ENCODE measurements around the gene KRIT1.

- TF ChIP-seq POLR2AphosphoS5 (IDR thresholded peaks at IDR 0.05; ENCODE audit: low read depth, low read length): no peak
- TF ChIP-seq POLR2A (IDR thresholded peaks at IDR 0.05; ENCODE audit: low read depth, low read length): no peak
- TF ChIP-seq TAF1 (IDR thresholded peaks at IDR 0.05; ENCODE audit: low read depth, low read length): no peak
- TF ChIP-seq SPI1 (IDR thresholded peaks at IDR 0.05; ENCODE audit: low read depth, low read length): no peak
These were observed 95.9 kb downstream of the KRIT1 start for GRCh38 chr7:92149736-92150239.
